Measurements from ENCODE around the gene PTPRM. TPM values are rescaled to one million over a fixed set of nuclear protein-coding genes. Genes with fewer than 3 reads are reported as not detected.

The PTPRM gene
- polyA plus RNA-seq, 1 of the 3 experiments (the other 2 are of a cell fraction) = 16.0 TPM

DNA sequence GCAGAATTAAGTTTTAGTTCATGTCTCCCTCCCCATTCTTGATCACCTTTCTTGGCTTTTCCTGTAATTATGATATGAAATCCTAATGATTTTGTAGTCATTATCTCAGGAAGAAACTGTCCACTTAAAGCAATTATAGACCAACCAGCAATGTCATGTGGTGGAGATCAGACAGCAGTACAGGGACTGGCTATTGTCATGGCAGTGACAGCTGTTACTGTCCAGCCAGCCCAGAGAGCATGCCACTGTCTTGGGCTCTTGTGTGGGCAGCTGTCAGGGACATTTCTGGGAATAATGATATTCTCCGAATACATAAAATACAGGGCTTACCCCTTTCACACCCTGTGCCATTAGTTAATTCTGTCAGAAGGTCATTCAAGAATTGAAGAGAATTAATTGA, 686.8 kb downstream of the PTPRM start (continued):
- no peak for TF ChIP-seq EZH2phosphoT487 (IDR thresholded peaks at IDR 0.05; ENCODE audit: borderline replicate concordance, low read depth)
- no peak for TF ChIP-seq RXRA (IDR thresholded peaks at IDR 0.05; ENCODE audit: borderline replicate concordance, low read depth)
- TF ChIP-seq NFIC (IDR thresholded peaks at IDR 0.05; ENCODE audit: borderline replicate concordance) = no peak
- TF ChIP-seq, protein P1, sequence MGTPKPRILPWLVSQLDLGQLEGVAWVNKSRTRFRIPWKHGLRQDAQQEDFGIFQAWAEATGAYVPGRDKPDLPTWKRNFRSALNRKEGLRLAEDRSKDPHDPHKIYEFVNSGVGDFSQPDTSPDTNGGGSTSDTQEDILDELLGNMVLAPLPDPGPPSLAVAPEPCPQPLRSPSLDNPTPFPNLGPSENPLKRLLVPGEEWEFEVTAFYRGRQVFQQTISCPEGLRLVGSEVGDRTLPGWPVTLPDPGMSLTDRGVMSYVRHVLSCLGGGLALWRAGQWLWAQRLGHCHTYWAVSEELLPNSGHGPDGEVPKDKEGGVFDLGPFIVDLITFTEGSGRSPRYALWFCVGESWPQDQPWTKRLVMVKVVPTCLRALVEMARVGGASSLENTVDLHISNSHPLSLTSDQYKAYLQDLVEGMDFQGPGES (IDR thresholded peaks at IDR 0.05; ENCODE audit: low read depth, low read length) = no peak
- TF ChIP-seq, protein P2, sequence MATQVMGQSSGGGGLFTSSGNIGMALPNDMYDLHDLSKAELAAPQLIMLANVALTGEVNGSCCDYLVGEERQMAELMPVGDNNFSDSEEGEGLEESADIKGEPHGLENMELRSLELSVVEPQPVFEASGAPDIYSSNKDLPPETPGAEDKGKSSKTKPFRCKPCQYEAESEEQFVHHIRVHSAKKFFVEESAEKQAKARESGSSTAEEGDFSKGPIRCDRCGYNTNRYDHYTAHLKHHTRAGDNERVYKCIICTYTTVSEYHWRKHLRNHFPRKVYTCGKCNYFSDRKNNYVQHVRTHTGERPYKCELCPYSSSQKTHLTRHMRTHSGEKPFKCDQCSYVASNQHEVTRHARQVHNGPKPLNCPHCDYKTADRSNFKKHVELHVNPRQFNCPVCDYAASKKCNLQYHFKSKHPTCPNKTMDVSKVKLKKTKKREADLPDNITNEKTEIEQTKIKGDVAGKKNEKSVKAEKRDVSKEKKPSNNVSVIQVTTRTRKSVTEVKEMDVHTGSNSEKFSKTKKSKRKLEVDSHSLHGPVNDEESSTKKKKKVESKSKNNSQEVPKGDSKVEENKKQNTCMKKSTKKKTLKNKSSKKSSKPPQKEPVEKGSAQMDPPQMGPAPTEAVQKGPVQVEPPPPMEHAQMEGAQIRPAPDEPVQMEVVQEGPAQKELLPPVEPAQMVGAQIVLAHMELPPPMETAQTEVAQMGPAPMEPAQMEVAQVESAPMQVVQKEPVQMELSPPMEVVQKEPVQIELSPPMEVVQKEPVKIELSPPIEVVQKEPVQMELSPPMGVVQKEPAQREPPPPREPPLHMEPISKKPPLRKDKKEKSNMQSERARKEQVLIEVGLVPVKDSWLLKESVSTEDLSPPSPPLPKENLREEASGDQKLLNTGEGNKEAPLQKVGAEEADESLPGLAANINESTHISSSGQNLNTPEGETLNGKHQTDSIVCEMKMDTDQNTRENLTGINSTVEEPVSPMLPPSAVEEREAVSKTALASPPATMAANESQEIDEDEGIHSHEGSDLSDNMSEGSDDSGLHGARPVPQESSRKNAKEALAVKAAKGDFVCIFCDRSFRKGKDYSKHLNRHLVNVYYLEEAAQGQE (IDR thresholded peaks at IDR 0.05; ENCODE audit: low read depth, low read length) = no peak
- peak; percentile 49; the same call in 1 of the 2 replicates for TF ChIP-seq POLR2AphosphoS5 (IDR thresholded peaks at IDR 0.05; ENCODE audit: low read depth, low read length)
- TF ChIP-seq TAF1 (IDR thresholded peaks at IDR 0.05; ENCODE audit: borderline replicate concordance, low read depth, low read length) = no peak
- no peak for TF ChIP-seq JUND (IDR thresholded peaks at IDR 0.05)
- peak; percentile 80 for TF ChIP-seq TCF12 (IDR thresholded peaks at IDR 0.05)
- TF ChIP-seq SMC3 (IDR thresholded peaks at IDR 0.05; ENCODE audit: low read depth, low read length) = no peak; the same call in 1 of the 2 replicates
- TF ChIP-seq CHD2 (IDR thresholded peaks at IDR 0.05; ENCODE audit: low read length, partially characterized antibody) = peak; percentile 90
- TF ChIP-seq TEAD4 (IDR thresholded peaks at IDR 0.05; ENCODE audit: borderline replicate concordance, insufficient read depth) = peak; percentile 38; the same call in 1 of the 2 replicates
- no peak for TF ChIP-seq FOSL2 (IDR thresholded peaks at IDR 0.05; ENCODE audit: borderline replicate concordance, low read depth)
- no peak for TF ChIP-seq NRF1 (IDR thresholded peaks at IDR 0.05; ENCODE audit: low read depth, low read length)
- TF ChIP-seq FOXM1 (IDR thresholded peaks at IDR 0.05; ENCODE audit: low read depth) = no peak
- TF ChIP-seq RAD21 (IDR thresholded peaks at IDR 0.05; ENCODE audit: low read length) = peak; percentile 44; the same call in 1 of the 2 replicates
- no peak for TF ChIP-seq ELF1 (IDR thresholded peaks at IDR 0.05)
- TF ChIP-seq RFX5 (IDR thresholded peaks at IDR 0.05; ENCODE audit: low read length) = 0 out of 2 replicates have a peak, but pooled peaks have one; percentile 7

DNA sequence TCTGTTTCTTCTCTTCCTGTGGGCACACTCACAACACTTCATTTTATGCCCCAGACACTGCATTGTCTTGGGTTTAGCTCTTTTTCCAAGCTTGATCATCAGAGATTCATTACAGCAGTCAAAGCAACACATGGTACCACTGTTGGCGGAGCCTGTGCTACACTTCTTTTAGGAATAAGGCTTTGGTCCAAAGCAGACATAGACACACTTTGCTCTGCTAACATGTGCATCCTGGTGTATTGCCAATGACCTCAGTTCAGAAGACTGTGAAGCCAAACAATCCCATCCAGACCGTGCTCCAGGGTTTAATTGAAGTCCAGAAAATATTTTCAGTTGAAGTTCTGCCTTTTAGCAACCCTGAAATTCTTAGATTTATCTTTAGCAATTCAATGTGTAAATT, 687.5 kb downstream of the PTPRM start:
- H3K4me2 ChIP-seq = no peak overlapping the region
- TF ChIP-seq NFIC (IDR thresholded peaks at IDR 0.05; ENCODE audit: borderline replicate concordance) (no peak), EZH2phosphoT487 (IDR thresholded peaks at IDR 0.05; ENCODE audit: borderline replicate concordance, low read depth) (no peak), MEF2A (IDR thresholded peaks at IDR 0.05; ENCODE audit: borderline replicate concordance, low read depth) (no peak), ELF1 (IDR thresholded peaks at IDR 0.05) (no peak), JUND (IDR thresholded peaks at IDR 0.05) (no peak), EP300 (IDR thresholded peaks at IDR 0.05; ENCODE audit: borderline replicate concordance in 1 of 2, low read depth in 1 of 2, low read length in 1 of 2) (no peak), RXRA (IDR thresholded peaks at IDR 0.05; ENCODE audit: borderline replicate concordance, low read depth) (no peak), SMC3 (IDR thresholded peaks at IDR 0.05; ENCODE audit: low read depth, low read length) (no peak), POLR2AphosphoS5 (IDR thresholded peaks at IDR 0.05; ENCODE audit: low read depth, low read length) (no peak)
- TF ChIP-seq, protein P3, sequence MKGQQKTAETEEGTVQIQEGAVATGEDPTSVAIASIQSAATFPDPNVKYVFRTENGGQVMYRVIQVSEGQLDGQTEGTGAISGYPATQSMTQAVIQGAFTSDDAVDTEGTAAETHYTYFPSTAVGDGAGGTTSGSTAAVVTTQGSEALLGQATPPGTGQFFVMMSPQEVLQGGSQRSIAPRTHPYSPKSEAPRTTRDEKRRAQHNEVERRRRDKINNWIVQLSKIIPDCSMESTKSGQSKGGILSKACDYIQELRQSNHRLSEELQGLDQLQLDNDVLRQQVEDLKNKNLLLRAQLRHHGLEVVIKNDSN (IDR thresholded peaks at IDR 0.05; ENCODE audit: borderline replicate concordance, low read depth) = no peak
- TF ChIP-seq, protein P4, sequence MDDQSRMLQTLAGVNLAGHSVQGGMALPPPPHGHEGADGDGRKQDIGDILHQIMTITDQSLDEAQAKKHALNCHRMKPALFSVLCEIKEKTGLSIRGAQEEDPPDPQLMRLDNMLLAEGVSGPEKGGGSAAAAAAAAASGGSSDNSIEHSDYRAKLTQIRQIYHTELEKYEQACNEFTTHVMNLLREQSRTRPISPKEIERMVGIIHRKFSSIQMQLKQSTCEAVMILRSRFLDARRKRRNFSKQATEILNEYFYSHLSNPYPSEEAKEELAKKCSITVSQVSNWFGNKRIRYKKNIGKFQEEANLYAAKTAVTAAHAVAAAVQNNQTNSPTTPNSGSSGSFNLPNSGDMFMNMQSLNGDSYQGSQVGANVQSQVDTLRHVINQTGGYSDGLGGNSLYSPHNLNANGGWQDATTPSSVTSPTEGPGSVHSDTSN (IDR thresholded peaks at IDR 0.05) = no peak
- H3K79me2 ChIP-seq (ENCODE audit: insufficient read depth) = no peaks in the 10 kb centered on the region
- no peaks in the 10 kb centered on the region for H3K36me3 ChIP-seq (replicated peaks in 1 of 2; ENCODE audit: control insufficient read depth in 1 of 2, insufficient read depth in 2 of 2, low read length in 1 of 2)
- no peak for DNase-seq
- ChIA-PET CTCF (no interaction called here), POLR2A (no interaction called here)
- peak overlapping the region in 1 of 2 experiments; percentile 97; a peak in 2 of 4 replicates for H3K27ac ChIP-seq (ENCODE audit: low read depth in 2 of 2, low read length in 1 of 2)
- no peaks in the 10 kb centered on the region for H3K9me3 ChIP-seq
- H2AFZ ChIP-seq (ENCODE audit: low read depth) = no peak overlapping the region
- peaks cover 0 to 60% of the 10 kb centered on the region in 2 experiments; a peak in 2 of 4 replicates for H3K4me1 ChIP-seq (ENCODE audit: control insufficient read depth in 1 of 2, insufficient read depth in 2 of 2, low read depth in 1 of 2, low read length in 1 of 2)
- no peaks in the 10 kb centered on the region for H3F3A ChIP-seq (replicated peaks; ENCODE audit: insufficient read depth)
- no peak overlapping the region for H3K4me3 ChIP-seq (ENCODE audit: low read depth in 2 of 2, low read length in 1 of 2)
- no peak overlapping the region for H3K9ac ChIP-seq
- H3K9me2 ChIP-seq = no peaks in the 10 kb centered on the region
- no peaks in the 10 kb centered on the region for H3K27me3 ChIP-seq (ENCODE audit: insufficient read depth)
- H4K20me1 ChIP-seq (ENCODE audit: insufficient read depth) = no peaks in the 10 kb centered on the region
- 53% methylated on average over 2 of the region's 2 CpGs for WGBS (ENCODE audit: low lambda C conversion rate)
